CD4-positive, alpha-beta T cell (primary cell): ENCODE results near the gene KCNMA1. TPM values are rescaled to one million over a fixed set of nuclear protein-coding genes. Genes with fewer than 3 reads are reported as not detected.

ENCODE experiments used
- ATAC-seq: fragments of 200-7000 bp; cut with Tn5 transposase; one replicate; pipeline ENCODE4 v1.10.0; 2022; ENCODE audit warnings: mild to moderate bottlenecking; ENCODE audit not compliant: poor library complexity
- CTCF ChIA-PET: fragments of 350-600 bp; sonication (Branson Sonifier 250); formaldehyde crosslinking; loops from one replicate; lab custom pipeline; 2021; ENCODE audit warnings: antibody characterized with exemption, inconsistent platforms; lab: Charles Lee
- POLR2A ChIA-PET: fragments of 350-600 bp; sonication (Branson Sonifier 250); formaldehyde crosslinking; loops from one replicate; lab custom pipeline; 2021; ENCODE audit warnings: antibody characterized with exemption, inconsistent platforms; lab: Charles Lee
- DNase-seq, 14 experiments: peaks; one replicate each; pipeline ENCODE4 v3.0.0-alpha.2; 2013 to 2020; ENCODE audit warnings: mixed read lengths in 2 of 14
- H3K27ac ChIP-seq, 2 donors: one replicate each; pipeline versions ENCODE4 v1.5.1 to v1.7.0; 2013; ENCODE audit warnings: low read length in 2 of 2, low read depth in 1 of 2, mild to moderate bottlenecking in 1 of 2
- H3K27me3 ChIP-seq, 2 experiments: 1 replicate in 1 of 2; 2 replicates in 1 of 2; pipeline versions ENCODE4 v1.6.1 to v1.7.0; 2013; ENCODE audit warnings: low read length in 2 of 2, control low read depth in 1 of 2, mild to moderate bottlenecking in 1 of 2, moderate library complexity in 1 of 2; ENCODE audit not compliant: insufficient read depth in 2 of 2, control insufficient read depth in 1 of 2
- H3K36me3 ChIP-seq: one replicate; pipeline ENCODE4 v1.6.1; 2013; ENCODE audit warnings: low read length, control low read depth; ENCODE audit not compliant: insufficient read depth
- H3K4me1 ChIP-seq: one replicate; pipeline ENCODE4 v1.6.1; 2013; ENCODE audit warnings: low read length, control low read depth; ENCODE audit not compliant: insufficient read depth
- H3K4me3 ChIP-seq: one replicate; pipeline ENCODE4 v1.5.1; 2013; ENCODE audit warnings: mild to moderate bottlenecking, low read length, moderate library complexity
- H3K9me3 ChIP-seq, 2 experiments: 1 replicate in 1 of 2; 2 replicates in 1 of 2; pipeline versions ENCODE4 v1.6.1 to v1.7.0; 2013; ENCODE audit warnings: low read length in 2 of 2, mild to moderate bottlenecking in 2 of 2, control low read depth in 1 of 2, moderate library complexity in 1 of 2; ENCODE audit not compliant: control insufficient read depth in 1 of 2, insufficient read depth in 1 of 2
- H3K27ac Mint-ChIP-seq: one replicate; pipeline ENCODE4 v1.8.0; 2020; ENCODE audit warnings: mixed read lengths
- H3K27me3 Mint-ChIP-seq: one replicate; pipeline ENCODE4 v1.8.0; 2021; ENCODE audit warnings: mixed read lengths
- H3K36me3 Mint-ChIP-seq: one replicate; pipeline ENCODE4 v1.8.0; 2021; ENCODE audit warnings: low read depth, mixed read lengths
- H3K4me1 Mint-ChIP-seq: one replicate; pipeline ENCODE4 v1.8.0; 2021; ENCODE audit warnings: low read depth, mixed read lengths
- H3K4me3 Mint-ChIP-seq: one replicate; pipeline ENCODE4 v1.8.0; 2020; ENCODE audit warnings: mild to moderate bottlenecking, mixed read lengths
- H3K9me3 Mint-ChIP-seq: one replicate; pipeline ENCODE4 v1.8.0; 2020; ENCODE audit warnings: mixed read lengths
- CTCF ChIP-seq: fragments of 200-600 bp; IDR thresholded peaks from one replicate; pipeline ENCODE4 v1.8.0; 2022; ENCODE audit warnings: antibody characterized with exemption, mild to moderate bottlenecking
- intact Hi-C, 2 experiments: fragments of 100-400 bp; cut with DNase I in 1 of 2; cut with micrococcal nuclease in 1 of 2; formaldehyde crosslinking; loops; one replicate each; pipeline versions ENCODE4 v1.15.1 to v1.9.0; 2023 to 2025; cut with DNase I, micrococcal nuclease
- total RNA-seq, 174 experiments: library from RNA in 2 of 174; stranded (reverse) in 2 of 174; gene quantifications; one replicate each; pipeline ENCODE4 v1.2.3 and lab custom pipeline; 2021 to 2026

Gene KCNMA1
- total RNA-seq, 2 experiments from 2014 or later = not detected

- Histone ChIP-seq H3K27me3 (no peaks in the 10 kb centered on the region), H3K9me3 (peaks cover 0 to 11% of the 10 kb centered on the region in 2 experiments), H3K4me1 (no peaks in the 10 kb centered on the region), H3K36me3 (no peaks in the 10 kb centered on the region), H3K4me3 (no peak overlapping the region), H3K27ac (no peak overlapping the region)
- H3K27me3 Mint-ChIP-seq = no peaks in the 10 kb centered on the region
- intact Hi-C loops = no loop called here
- no peak for TF ChIP-seq CTCF
- CTCF ChIA-PET = no interaction called here
- H3K36me3 Mint-ChIP-seq = no peaks in the 10 kb centered on the region
- no peak overlapping the region for H3K27ac Mint-ChIP-seq
- POLR2A ChIA-PET = no interaction called here
- DNase-seq (no peak), ATAC-seq (no peak)
- no peaks in the 10 kb centered on the region for H3K4me1 Mint-ChIP-seq
- no peaks in the 10 kb centered on the region for H3K9me3 Mint-ChIP-seq
- H3K4me3 Mint-ChIP-seq = no peak overlapping the region
These were observed 731.4 kb downstream of the KCNMA1 start for GRCh38 chr10:76906256-76906655.

- H3K27ac ChIP-seq = no peak overlapping the region
- H3K27me3 ChIP-seq = no peaks in the 10 kb centered on the region
- CTCF ChIA-PET = no interaction called here
- TF ChIP-seq CTCF = no peak
- Mint-ChIP-seq H3K4me1 (no peaks in the 10 kb centered on the region), H3K36me3 (no peaks in the 10 kb centered on the region), H3K4me3 (no peak overlapping the region), H3K27me3 (no peaks in the 10 kb centered on the region), H3K27ac (no peak overlapping the region), H3K9me3 (no peaks in the 10 kb centered on the region)
- no peaks in the 10 kb centered on the region for H3K36me3 ChIP-seq
- intact Hi-C loops = no loop called here
- no peak overlapping the region for H3K4me3 ChIP-seq
- H3K9me3 ChIP-seq = peaks cover 0 to 8% of the 10 kb centered on the region in 2 experiments
- POLR2A ChIA-PET = no interaction called here
- ATAC-seq (no peak), DNase-seq (no peak)
- H3K4me1 ChIP-seq = no peaks in the 10 kb centered on the region
These were observed 732.4 kb downstream of the KCNMA1 start for GRCh38 chr10:76905251-76905650.

GRCh38 chr10:76903387-76903945 lies 734.1 kb downstream of the KCNMA1 start:
- H3K27ac Mint-ChIP-seq = no peak overlapping the region
- H3K36me3 Mint-ChIP-seq = no peaks in the 10 kb centered on the region
- intact Hi-C loops = no loop called here
- ATAC-seq = no peak
- Histone ChIP-seq H3K36me3 (no peaks in the 10 kb centered on the region), H3K4me3 (no peak overlapping the region), H3K27me3 (no peaks in the 10 kb centered on the region), H3K4me1 (no peaks in the 10 kb centered on the region), H3K27ac (no peak overlapping the region), H3K9me3 (peaks cover 0 to 3% of the 10 kb centered on the region in 2 experiments)
- no peaks in the 10 kb centered on the region for H3K4me1 Mint-ChIP-seq
- ChIA-PET POLR2A (no interaction called here), CTCF (no interaction called here)
- no peaks in the 10 kb centered on the region for H3K27me3 Mint-ChIP-seq
- H3K9me3 Mint-ChIP-seq = no peaks in the 10 kb centered on the region
- H3K4me3 Mint-ChIP-seq = no peak overlapping the region
- DNase-seq = no peak
- no peak for TF ChIP-seq CTCF
